GM19468 (cell line): ENCODE measurements around the gene PACRG.

ENCODE experiments used
- ATAC-seq: cut with Tn5 transposase; IDR thresholded peaks from one replicate; pipeline ENCODE4 v1.9.1; 2021; ENCODE audit warnings: mild to moderate bottlenecking, moderate library complexity, moderate number of reproducible peaks; ENCODE audit not compliant: unreplicated experiment; ENCODE audit errors: extremely low read depth

The PACRG gene

GRCh38 chr6:163333701-163334663, 606.2 kb downstream of the PACRG start:
- no peak for ATAC-seq

- ATAC-seq = no peak
These were observed 607.3 kb downstream of the PACRG start for GRCh38 chr6:163335056-163335455.

DNA sequence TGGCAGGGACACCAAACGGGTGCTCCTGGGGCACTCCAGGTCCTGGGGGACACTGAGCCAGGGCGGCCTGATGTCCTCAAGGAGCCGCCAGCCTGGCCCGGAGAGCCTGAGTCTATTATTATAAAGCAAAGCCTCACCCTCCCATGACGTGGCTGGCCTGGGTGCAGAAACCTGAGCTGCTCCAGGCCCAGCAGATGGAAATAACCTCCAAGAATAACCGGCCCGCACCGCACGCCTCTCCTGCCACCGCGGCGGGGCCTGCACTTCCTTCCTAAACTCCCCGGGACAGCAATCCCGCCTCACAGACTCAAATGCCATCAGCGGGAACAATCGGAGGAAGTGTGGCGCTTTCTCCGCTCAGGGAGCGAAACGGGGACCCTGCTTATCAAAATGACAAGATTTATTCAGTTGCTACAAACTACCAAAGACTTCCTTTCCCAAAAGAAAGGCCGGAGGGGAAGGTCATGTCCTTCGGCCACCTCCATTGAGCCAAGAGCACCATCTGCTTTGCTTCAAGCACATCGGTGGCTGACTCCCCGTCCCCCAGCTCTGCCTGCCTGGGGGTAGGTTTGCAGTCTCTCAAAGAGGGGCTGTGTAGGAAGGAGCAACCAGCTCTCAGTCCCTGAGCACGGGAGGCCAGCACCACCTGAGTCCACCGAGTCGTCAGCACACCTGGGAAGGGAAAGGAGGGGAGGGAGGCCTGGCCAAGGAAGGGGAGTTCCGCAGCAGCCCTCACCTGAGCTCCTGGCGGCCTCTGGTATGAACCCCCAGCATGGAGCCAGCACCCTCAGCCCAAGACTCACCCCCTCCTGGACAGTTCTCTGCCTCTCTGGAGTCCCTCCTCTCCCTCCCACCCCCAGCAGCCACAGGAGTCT, 608.1 kb downstream of the PACRG start:
- ATAC-seq = no peak

GRCh38 chr6:163336961-163337360, 609.2 kb downstream of the PACRG start:
- ATAC-seq = no peak

DNA sequence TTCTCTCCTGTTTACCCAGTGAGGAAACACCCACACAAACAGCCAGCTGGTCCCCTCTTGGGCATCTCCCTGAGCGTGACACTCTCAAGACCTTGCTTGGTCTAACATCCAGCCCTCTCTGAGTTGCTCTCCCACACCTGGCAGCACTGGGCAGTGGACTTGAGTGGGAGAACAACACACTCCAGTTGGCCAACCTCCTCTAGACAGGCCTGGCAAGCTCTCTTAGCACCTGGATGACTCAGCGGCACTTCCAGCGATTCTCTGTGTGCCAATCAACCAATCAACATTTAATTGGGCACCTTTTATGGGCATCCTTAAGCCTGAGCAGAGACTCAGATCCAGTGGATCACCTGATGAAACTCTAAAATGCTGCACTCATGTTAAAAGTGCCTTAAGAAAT, 610.2 kb downstream of the PACRG start:
- no peak for ATAC-seq

GRCh38 chr6:163338671-163339405, 611.1 kb downstream of the PACRG start:
- ATAC-seq = no peak

DNA sequence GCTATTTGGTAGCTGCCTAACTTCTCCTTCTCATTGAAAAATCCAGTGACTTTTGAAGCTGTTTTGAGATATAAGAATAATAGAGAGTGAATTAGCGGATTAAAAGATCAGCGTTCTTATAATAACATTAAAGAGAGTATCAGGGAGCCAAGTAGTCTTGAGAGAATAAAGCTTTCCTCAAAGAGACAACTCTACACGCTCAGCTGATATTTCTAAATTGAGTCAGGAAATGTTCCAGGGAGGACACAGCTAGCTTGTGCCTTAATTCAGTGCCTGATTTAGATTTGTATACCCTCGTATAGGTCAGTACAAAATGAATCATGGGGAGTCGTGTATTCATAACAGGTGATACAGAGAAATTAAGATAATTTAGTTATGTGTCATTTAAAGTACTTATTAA, 611.7 kb downstream of the PACRG start:
- no peak for ATAC-seq

GRCh38 chr6:163340201-163340887, 612.6 kb downstream of the PACRG start:
- no peak for ATAC-seq

- ATAC-seq = no peak
These were observed 613.7 kb downstream of the PACRG start for GRCh38 chr6:163341224-163342061.

GRCh38 chr6:163342571-163343539, 615.1 kb downstream of the PACRG start:
- no peak for ATAC-seq

DNA sequence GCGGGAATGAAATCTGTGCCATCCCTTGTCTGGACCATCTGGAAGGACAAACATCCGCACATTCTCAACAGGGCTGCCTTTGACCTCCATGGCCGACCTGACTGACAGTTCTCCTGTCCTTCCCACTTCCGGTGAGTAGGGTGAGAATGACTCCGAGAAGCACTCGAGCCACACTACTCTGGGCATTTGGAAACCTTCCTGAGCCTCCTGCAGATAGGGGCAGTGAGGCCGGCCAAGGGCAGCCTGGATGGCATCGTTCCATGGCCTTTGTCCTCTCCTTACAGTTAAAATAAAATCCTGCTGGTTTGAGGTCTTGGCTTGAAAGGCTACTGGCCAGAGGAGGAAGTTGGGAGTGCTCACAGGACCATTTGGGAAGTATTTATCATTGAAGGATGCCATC, 615.8 kb downstream of the PACRG start:
- ATAC-seq = no peak

- ATAC-seq = no peak
These were observed 616.6 kb downstream of the PACRG start for GRCh38 chr6:163344411-163344810.

GRCh38 chr6:163345931-163346330, 618.2 kb downstream of the PACRG start:
- no peak for ATAC-seq

- ATAC-seq = no peak
These were observed 618.8 kb downstream of the PACRG start for GRCh38 chr6:163346497-163346961.

- no peak for ATAC-seq
These were observed 619.3 kb downstream of the PACRG start for GRCh38 chr6:163347021-163347446.

GRCh38 chr6:163348789-163349680, 621.3 kb downstream of the PACRG start:
- ATAC-seq = no peak

DNA sequence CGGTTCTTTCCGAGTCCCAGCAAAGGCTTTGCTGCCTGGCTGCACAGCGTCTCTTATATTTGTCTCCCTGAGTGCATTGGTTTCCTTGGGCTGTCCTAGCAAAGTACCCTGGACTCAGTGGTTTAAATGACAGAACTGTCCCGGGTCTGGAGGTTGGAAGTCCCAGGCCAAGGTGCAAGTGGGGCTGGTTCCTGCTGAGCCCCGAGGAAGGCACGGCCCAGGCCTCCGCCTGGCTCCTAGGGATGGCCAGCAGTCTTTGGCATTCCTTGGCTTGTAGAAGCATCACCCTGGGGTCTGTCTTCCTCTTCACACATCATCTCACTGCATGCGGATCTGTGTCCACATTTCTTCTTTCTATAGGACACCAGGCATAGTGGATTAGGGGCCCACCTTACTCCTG, 621.9 kb downstream of the PACRG start:
- ATAC-seq = no peak
